ENCODE measurements around the gene FBL. TPM values are rescaled to one million over a fixed set of nuclear protein-coding genes. Genes with fewer than 3 reads are reported as not detected.
"Not testable (repeated sequence)": the region's sequence is repeated elsewhere in the genome, so short reads cannot be mapped to it uniquely, and the experiment has no call there.

Gene FBL
- total RNA-seq, 4 donors from 2014 or later = 184 to 226 (median 193) TPM

DNA sequence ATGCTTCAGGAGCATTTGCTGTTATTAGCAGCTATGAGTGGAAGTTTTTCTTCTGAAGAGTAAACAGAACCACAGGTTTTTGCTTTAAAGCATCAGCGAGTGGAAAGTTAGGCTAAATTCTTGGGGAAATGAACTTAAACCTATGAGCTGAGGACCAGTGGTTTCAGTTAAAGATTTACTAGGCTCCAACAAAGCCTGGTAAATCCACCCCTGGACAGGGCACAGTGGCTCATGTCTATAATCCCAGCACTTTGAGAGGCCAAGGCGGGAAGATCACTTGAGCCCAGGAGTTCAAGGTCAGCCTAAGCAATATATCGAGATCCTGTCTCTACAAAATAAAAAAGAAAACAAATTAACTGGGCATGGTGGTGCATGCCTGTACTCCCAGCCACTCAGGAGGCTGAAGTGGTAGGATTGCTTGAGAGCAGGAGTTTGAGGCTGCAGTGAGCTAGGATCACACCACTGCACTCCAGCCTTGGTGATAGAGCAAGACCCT lies 41.3 kb upstream of the FBL start:
- peaks cover 0 to 18% (median 0%) of the 10 kb centered on the region in 4 donors for H3K27me3 ChIP-seq
- H3K9me3 ChIP-seq; H3K36me3 ChIP-seq; intact Hi-C loops (cut with DNase I); H3K4me1 ChIP-seq; H3K4me3 ChIP-seq; DNase-seq; H3K27ac ChIP-seq: not testable (repeated sequence)
- WGBS, 2 donors = 67% methylated on average over 2 of the region's 3 CpGs; no CpG with 5 or more reads in 1 of the 2 donors

DNA sequence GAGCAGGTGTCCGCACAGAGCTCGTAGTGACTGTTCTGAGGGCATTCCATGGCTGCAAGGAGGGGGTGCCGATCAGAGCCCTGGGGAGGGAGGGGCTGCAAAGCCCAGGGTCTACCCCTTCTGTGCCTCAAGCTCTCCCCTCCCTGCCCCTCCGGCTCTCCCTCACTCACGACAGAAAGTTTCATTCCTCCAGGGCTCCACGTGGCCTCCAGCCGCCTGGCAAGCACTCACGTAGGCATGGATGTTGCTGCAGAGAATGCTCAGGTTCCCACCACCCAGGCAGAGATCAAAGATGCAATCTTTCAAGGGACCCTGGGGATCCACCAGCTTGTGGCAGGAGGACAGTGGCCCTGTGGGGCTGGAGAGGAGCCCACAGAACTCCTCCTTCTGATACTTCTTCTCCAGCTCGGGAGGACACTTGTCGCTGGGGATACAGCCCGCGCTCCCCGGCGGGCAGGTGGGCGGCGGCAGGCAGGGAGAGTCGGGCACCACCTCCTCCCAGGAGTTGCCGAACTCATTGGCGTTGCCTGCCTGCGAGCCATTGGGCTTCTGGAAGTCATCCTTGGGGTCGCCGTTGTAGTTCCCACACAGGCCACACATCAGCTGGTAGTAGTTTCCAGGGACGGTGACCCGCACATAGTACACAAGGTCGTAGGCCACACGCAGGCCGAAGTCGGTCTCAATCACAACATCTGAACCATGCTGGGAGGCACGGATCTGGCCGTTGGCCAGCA lies 39.8 kb upstream of the FBL start:
- WGBS, 2 donors = no CpG with 5 or more reads among the region's 30 CpGs
- H3K27ac ChIP-seq; intact Hi-C loops (cut with DNase I); H3K4me3 ChIP-seq; H3K9me3 ChIP-seq; H3K27me3 ChIP-seq; H3K36me3 ChIP-seq; H3K4me1 ChIP-seq; DNase-seq: not testable (repeated sequence)

DNA sequence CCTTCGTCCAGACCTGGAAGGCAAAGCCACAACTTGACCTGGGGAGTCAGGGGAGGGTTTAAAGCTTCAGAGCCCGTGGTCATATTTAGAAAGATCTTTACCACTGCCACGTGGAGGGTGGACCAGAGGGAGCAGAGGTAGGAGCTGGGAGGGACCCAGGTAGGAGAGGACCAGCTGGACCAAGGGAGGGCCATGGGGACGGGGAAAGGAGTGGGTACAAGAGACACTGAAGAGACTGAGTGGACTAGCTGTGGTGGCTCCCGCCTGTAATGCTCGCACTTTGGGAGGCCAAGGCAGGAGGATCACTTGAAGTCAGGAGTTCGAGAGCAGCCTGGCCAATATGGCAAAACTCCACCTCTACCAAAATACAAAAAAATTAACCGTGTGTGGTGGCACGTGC lies 38.5 kb upstream of the FBL start:
- not testable (repeated sequence) for H3K4me1 ChIP-seq

DNA sequence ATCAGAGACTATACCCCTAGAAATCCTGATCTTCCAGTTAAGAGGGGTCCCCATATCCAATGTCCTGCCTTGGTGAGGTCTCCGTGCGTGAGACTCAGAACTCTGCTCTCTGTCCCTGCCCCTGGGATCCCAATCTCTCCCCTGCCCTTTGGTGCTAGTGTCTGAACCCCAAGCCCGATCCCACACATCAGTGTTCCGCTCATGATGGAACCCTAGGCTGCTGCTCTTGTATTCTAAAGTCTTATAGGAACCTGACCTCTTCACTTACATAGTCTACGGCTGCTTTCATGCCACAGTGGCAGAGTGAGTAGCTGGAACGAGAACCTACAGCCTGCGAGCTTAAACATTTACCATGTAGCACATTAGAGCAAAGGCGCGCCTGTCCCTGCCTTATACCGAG lies 36.5 kb upstream of the FBL start:
- H3K36me3 ChIP-seq; H3K4me3 ChIP-seq; H3K27ac ChIP-seq; DNase-seq; H3K9me3 ChIP-seq; H3K27me3 ChIP-seq; intact Hi-C loops (cut with DNase I); H3K4me1 ChIP-seq: not testable (repeated sequence)
- WGBS, 2 donors = 89 to 93% methylated on average over 5 to 7 of the region's 10 CpGs

More for the DNA sequence above, 38.5 kb upstream of the FBL start:
- H3K4me3 ChIP-seq; H3K27me3 ChIP-seq; H3K9me3 ChIP-seq; DNase-seq; H3K27ac ChIP-seq; H3K36me3 ChIP-seq; intact Hi-C loops (cut with DNase I): not testable (repeated sequence)
- WGBS, 2 donors = 71 to 72% methylated on average over 4 of the region's 9 CpGs

DNA sequence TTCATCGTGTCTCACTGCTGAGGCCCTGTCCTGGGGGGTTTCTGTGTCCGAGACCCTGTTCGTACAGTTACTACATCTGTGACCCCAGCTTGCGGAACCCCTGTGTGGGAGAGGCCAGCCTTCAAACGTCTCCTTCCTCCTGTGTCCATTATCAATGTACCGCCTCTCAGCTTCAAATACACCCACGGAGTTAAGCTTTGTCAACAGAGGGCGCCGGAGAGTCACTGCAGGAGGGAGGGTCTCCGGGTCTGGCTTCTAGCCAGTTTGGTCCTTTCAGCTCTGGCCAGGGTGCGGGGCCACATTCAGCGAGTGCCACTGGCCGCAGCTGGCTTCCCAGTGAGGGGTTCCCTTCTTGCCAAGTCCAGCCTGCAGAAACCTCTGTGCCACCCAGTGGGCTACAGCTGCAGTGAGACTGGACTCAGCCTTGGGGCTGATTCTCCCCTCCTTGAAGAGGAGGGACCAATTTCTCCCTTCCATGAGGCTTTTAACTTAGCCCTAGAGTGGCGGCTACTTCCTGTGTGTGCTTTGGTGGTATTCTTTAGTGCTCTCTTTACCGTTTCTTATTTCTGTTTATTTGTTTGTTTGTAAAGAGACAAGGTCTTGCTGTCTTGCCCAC lies 35.4 kb upstream of the FBL start:
- DNase-seq; H3K4me3 ChIP-seq; H3K9me3 ChIP-seq; intact Hi-C loops (cut with DNase I); H3K27ac ChIP-seq; H3K27me3 ChIP-seq; H3K4me1 ChIP-seq; H3K36me3 ChIP-seq: not testable (repeated sequence)
- WGBS, 2 donors = 33% methylated on average over 2 of the region's 15 CpGs; no CpG with 5 or more reads in 1 of the 2 donors

DNA sequence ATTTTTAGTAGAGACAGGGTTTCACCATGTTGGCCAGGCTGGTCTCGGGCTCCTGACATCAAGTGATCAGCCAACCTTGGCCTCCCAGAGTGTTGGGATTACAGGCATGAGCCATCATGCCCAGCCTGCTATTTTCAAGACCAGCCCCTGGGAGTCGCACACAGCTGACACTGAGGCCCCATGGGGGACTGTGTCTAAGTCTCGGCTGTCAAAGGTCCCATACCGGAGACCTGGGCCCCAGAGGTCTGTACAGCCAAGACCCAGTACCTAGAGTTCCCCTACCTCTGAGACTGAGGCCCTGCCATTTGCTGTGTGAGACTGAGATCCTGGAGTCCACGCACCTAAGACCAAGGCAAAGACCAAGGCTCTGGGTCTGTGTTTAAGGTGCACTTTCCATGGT lies 34.1 kb upstream of the FBL start:
- H3K9me3 ChIP-seq; H3K36me3 ChIP-seq; intact Hi-C loops (cut with DNase I); H3K27ac ChIP-seq; DNase-seq; H3K4me3 ChIP-seq; H3K4me1 ChIP-seq: not testable (repeated sequence)
- WGBS, 2 donors = 66 to 94% methylated on average over 3 to 4 of the region's 5 CpGs
- H3K27me3 ChIP-seq = peaks cover 0 to 10% (median 0%) of the 10 kb centered on the region in 4 donors

DNA sequence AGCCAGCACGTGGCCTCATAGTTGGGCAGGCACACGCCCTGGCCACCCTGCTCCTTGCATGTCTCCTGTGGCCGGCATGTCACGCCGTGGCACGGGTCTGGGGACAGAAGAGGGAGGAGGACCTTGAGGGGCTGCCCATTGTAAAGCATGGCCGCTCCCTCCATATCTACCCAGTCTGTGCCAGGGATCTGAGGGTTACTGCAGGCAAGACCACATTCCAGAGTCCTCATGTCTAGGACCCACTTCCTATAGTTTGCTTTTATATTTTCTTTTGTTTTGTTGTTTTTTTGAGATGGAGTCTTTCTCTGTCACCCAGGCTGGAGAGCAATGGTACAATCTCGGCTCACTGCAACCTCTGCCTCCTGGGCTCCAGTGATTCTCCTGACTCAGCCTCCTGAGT lies 33.6 kb upstream of the FBL start:
- not testable (repeated sequence) for H3K36me3 ChIP-seq, DNase-seq, H3K4me1 ChIP-seq, H3K4me3 ChIP-seq, H3K9me3 ChIP-seq, H3K27ac ChIP-seq
- 89 to 95% methylated on average over 4 to 6 of the region's 8 CpGs for WGBS, 2 donors
- intact Hi-C loops (cut with DNase I) = loop anchor here (2.0 kb wide), 1 partner anchor 13 kb away; no protein-coding TSS in a partner anchor
- H3K27me3 ChIP-seq = peaks cover 0 to 11% (median 0%) of the 10 kb centered on the region in 4 donors

DNA sequence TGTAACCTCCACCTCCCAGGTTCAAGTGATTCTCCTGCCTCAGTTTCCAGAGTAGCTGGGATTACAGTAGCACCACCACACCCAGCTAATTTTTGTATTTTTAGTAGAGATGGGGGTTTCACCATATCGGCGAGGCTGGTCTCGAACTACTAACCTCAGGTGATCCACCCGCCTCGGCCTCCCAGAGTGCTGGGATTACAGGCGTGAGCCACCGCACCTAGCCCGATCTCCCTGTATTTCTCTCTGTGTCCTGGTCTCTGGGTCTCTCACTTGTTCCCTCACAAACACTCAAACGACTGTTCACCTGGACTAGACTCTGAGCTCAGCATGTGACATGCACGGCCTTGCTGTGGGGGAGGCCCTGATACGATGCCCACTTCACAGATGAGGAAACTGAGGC lies 32.7 kb upstream of the FBL start:
- intact Hi-C loops (cut with DNase I) = loop anchor here (2.0 kb wide), 1 partner anchor 14 kb away; no protein-coding TSS in a partner anchor
- H3K9me3 ChIP-seq, DNase-seq, H3K4me3 ChIP-seq, H3K36me3 ChIP-seq, H3K4me1 ChIP-seq, H3K27ac ChIP-seq: not testable (repeated sequence)
- H3K27me3 ChIP-seq = peaks cover 0 to 11% (median 0%) of the 10 kb centered on the region in 4 donors
- 77 to 79% methylated on average over 9 to 11 of the region's 11 CpGs for WGBS, 2 donors

DNA sequence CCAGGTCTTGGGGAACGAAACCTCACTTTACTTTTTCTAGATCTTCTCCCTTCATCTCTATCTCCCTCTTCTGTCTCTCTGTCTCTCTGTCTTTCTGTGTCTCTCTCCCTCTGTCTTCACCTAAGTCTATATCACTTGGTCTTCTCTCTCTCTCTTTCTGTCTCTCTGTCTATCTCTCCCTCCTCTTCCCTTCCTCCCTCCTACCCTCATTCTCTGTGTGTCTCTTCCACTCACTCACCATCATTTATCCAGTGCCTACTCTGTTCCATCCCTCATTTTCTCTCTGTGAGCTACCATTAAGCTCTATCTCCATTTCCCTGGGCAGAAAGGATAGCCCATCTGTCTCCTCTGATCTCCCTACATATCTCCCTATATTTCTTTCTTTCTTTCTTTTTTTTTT lies 32.2 kb upstream of the FBL start:
- Histone ChIP-seq H3K36me3 (no peaks in the 10 kb centered on the region), H3K9me3 (no peaks in the 10 kb centered on the region), H3K27ac (no peak overlapping the region), H3K4me3 (no peak overlapping the region), H3K4me1 (no peaks in the 10 kb centered on the region), H3K27me3 (peaks cover 0 to 11% (median 0%) of the 10 kb centered on the region in 4 donors)
- no peak for DNase-seq
- WGBS, 2 donors = 78 to 84% methylated on average over 1 of the region's 1 CpG
- TF ChIP-seq POLR2A (IDR thresholded peaks at IDR 0.05) = no peak
- TF ChIP-seq, protein P1, sequence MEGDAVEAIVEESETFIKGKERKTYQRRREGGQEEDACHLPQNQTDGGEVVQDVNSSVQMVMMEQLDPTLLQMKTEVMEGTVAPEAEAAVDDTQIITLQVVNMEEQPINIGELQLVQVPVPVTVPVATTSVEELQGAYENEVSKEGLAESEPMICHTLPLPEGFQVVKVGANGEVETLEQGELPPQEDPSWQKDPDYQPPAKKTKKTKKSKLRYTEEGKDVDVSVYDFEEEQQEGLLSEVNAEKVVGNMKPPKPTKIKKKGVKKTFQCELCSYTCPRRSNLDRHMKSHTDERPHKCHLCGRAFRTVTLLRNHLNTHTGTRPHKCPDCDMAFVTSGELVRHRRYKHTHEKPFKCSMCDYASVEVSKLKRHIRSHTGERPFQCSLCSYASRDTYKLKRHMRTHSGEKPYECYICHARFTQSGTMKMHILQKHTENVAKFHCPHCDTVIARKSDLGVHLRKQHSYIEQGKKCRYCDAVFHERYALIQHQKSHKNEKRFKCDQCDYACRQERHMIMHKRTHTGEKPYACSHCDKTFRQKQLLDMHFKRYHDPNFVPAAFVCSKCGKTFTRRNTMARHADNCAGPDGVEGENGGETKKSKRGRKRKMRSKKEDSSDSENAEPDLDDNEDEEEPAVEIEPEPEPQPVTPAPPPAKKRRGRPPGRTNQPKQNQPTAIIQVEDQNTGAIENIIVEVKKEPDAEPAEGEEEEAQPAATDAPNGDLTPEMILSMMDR (IDR thresholded peaks at IDR 0.05) = no peak
- intact Hi-C loops (cut with DNase I) = loop anchor here (2.0 kb wide), 1 partner anchor 14 kb away; no protein-coding TSS in a partner anchor

DNA sequence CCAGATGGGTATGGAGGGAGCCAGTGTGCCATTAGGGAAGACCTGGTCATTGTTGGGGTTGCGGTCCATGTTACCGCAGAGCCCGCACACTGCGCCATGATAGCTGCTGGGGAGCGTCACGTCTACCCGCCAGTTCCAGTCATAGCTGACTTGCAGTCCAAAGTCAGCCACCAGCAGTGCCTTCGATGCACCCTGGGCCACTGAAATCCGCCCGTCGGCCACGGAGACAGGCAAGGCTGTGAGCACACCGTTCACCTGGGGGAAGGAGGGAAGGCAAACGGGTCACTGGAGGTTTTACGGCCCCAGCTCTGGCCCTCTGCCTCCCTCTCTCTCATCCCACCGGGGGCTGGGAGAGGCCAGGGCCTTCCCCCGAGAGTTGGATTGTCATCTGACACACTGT lies 31.8 kb upstream of the FBL start:
- not testable (repeated sequence) for H3K4me3 ChIP-seq, DNase-seq, H3K4me1 ChIP-seq, H3K9me3 ChIP-seq, H3K36me3 ChIP-seq, H3K27ac ChIP-seq
- WGBS, 2 donors = 83 to 100% methylated on average over 3 to 9 of the region's 17 CpGs
- intact Hi-C loops (cut with DNase I) = loop anchor here (2.0 kb wide), 1 partner anchor 15 kb away; no protein-coding TSS in a partner anchor
- H3K27me3 ChIP-seq = peaks cover 0 to 11% (median 0%) of the 10 kb centered on the region in 4 donors

DNA sequence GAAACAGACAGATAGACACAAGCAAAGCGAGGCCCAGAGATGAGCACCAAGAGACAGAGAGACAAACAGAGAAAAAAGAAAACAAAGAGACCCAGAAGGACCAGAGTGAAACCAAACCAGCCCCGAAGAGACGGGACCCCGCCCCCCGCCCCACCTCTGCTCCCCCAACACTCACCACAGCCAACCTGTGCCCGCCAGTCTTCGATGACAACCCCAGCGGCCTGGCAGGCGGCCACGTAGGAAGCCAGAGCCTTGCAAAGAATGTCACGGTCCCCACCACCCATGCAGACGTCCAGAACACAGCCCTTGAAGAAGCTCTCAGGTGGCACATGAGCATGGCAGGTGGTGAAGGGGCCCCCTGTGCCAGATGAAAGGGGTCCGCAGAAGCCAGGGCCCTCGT lies 31.3 kb upstream of the FBL start:
- H3K9me3 ChIP-seq; DNase-seq; H3K4me3 ChIP-seq; H3K36me3 ChIP-seq; H3K4me1 ChIP-seq; intact Hi-C loops (cut with DNase I); H3K27ac ChIP-seq: not testable (repeated sequence)
- H3K27me3 ChIP-seq = peaks cover 0 to 11% (median 0%) of the 10 kb centered on the region in 4 donors
- 59 to 92% methylated on average over 10 of the region's 14 CpGs for WGBS, 2 donors

DNA sequence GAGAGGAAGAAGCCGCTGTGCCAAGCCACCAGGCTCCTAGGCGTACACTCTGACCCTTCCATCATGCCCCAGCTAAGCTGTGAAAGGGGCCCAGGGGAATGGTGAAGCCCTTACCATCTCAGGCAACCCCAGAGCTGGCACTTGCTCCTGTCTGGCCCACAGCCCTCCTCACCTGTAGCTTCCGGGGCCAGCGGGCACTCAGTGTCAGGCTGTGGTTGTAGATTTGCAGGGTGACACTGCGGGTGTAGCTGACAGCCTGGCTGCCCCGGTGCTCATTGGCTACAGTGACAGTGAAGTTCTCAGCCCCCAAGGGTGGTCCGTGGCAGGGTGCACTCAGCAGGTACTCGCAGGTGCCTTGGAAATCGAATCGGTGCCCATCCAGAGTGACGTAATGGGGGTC lies 30.3 kb upstream of the FBL start:
- DNase-seq; H3K4me3 ChIP-seq; H3K4me1 ChIP-seq; H3K27ac ChIP-seq; intact Hi-C loops (cut with DNase I); H3K36me3 ChIP-seq; H3K9me3 ChIP-seq: not testable (repeated sequence)
- 80 to 100% methylated on average over 1 of the region's 11 CpGs for WGBS, 2 donors
- H3K27me3 ChIP-seq = peaks cover 0 to 11% (median 0%) of the 10 kb centered on the region in 4 donors

All from esophagus squamous epithelium (tissue), 5 donors.